Activated CD4-positive, alpha-beta T cell treated with anti-CD3 and anti-CD28 coated beads, Interleukin-2, Interleukin-6, amounts not matched to agents 100 ng/mL and 50 ng/mL, durations not matched to agents 16 hours and 8 hours (primary cell): Measurements from ENCODE around the gene TRIM31.

Experiments used
- DNase-seq: peaks from one replicate; pipeline ENCODE4 v3.0.0-alpha.2; 2020

Gene TRIM31

GRCh38 chr6:30111266-30111856 lies 1.5 kb downstream of the TRIM31 start:
- DNase-seq: no peak

- DNase-seq: no peak
Measured at GRCh38 chr6:30104661-30105060, 8.2 kb downstream of the TRIM31 start.

DNA sequence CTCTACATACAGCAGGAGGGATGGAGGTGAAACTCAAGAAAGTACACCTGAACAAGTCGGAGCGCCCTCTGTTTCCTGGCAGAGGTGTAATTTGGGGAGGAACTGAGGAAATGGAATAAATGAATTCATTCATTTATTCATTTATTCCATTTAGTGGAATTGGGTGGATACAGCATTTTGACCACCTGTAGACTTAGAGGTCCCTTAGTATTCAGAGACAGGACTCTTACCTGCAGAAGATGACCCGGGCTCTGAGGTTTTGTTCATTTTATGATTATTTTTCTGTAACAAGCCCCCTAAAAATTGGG lies 9.1 kb downstream of the TRIM31 start:
- DNase-seq: no peak

GRCh38 chr6:30102970-30103871 lies 9.7 kb downstream of the TRIM31 start:
- peak; percentile 88 for DNase-seq

DNA sequence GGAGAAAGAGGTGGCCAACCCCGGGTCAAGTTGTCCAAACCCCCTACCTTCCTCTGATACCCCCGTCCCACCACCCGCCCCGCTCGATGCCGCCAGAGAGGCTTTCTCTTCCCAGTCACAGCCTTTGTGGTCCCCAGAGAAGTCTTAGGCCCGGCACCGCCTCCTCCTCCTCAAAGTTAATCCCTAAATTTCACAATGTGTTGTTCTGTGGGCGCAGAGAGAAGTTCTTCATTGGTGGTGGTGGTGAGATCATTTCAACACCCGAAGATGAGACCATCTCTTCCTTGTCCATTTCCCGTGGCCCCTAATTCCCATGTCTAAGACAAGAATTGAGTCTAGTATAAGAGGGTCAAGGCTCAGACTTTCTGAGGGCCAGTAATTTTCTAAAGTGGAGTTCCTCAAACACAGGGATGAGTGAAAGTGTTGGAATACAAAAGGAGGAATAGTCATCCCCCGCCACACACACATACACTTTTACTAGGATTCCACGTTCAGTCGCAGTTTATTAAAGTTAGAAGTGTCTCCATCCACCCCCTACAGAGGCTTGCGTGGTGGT lies 10.4 kb downstream of the TRIM31 start:
- DNase-seq: no peak

GRCh38 chr6:30101444-30102413 lies 11.2 kb downstream of the TRIM31 start:
- DNase-seq: peak; percentile 74

GRCh38 chr6:30100585-30101443 lies 12.1 kb downstream of the TRIM31 start:
- DNase-seq: no peak

GRCh38 chr6:30100154-30100553 lies 12.7 kb downstream of the TRIM31 start:
- DNase-seq: no peak

DNA sequence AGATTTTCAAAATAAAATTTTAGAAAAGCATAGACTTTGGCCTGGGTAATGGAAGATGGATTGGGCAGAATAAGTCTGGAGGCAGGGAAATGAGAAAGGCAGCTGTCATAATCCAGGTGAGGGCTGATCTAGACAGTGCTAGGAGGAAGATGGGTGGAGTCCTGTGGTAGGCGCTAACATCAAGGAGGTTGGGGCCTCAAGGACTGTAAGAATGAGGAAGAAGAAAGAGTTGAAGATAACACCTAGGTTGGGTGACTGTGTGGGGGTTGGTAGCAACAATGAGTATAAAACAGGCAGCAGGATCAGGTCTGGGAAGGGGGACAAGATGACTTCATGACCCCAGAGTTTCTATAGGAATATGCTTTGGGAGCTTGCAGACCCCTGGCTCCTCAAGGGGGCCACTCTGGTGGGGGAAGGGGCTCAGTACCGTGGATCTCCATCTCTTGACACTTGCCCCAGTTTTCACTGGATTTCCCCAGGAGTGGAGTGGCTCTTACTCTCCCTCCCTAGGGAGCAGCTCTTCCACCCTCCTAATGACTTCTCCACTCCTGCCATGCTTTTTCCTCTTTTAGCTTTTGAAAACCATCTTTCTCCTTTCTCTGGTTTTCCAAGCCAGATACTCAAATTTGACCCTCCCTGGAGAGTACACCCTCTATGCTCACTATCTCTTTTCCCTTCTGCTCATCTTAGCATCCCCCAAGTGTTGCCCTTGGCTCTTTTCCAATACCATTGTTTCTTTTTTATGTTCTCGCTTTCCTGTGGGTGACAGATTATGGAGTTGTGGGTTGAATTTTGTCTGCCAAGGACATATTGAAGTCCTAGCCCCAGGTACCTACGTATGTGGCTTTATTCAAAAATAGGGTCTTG lies 14.8 kb downstream of the TRIM31 start:
- DNase-seq: no peak

- DNase-seq: no peak
Measured at GRCh38 chr6:30096829-30097228, 16.1 kb downstream of the TRIM31 start.

DNA sequence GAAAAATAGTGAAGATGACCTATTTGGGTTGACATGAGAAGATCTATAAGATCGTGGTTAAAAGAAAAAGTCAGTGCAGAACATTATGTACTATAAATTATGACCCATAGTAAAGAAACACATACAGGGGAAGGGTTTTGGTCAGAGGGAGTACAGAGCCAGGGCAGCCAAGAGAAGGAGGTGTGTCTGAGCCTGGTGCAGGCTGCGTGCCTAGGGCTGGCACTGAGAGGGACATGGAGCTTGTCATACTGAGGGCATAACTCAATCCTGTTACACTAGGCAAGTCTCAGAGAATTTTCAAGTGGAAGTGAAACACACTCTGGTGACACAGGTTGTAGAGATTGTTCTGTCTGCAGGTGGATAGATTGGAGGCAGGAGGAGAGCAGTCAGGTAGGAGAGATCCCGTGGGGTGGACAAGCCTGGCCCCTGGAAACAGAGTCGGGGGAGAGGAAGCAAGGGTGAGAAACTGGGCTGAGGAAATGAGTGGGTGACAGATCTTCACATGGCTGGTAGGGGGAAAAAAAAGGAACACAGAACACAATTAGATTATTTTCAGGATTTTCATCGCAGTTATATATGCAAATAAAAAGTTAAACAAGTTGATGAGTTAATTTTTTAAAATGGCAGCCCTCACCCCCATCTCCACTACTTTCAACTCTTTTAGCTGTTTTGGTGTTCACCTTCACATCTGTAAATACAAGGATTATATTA lies 18.8 kb downstream of the TRIM31 start:
- no peak for DNase-seq

DNA sequence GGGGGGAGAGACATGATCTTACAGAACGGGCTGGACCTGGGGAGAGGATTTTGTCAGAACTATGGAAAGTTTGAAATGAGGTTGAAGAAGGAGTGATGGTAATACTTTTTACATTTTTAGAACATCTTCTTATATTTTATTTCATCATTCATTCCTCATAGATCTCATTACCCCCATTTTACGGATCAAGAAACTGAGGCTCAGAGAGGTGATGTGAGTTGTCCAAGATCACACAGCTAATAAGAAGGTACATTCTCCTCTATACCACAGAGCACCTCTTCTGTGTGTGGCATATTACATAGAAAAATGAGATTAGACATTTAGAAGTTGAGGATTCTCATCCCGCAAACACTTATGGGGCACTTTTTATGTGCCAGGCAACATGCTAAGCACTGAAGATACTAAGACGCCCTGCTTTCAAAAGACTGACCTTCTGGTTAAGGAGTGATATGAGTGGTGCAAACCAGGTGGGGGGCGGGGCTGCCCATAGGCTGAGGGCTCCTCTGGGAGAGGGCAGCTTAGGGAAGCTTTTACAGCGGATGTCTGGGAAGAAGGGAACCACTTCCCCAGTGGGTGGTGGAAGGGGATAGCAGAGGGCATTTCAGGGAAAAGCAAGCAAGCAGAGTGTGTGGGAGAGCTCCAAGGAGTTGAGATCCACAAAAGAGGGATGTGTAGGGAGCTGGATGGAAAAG lies 19.9 kb downstream of the TRIM31 start:
- DNase-seq: no peak

DNA sequence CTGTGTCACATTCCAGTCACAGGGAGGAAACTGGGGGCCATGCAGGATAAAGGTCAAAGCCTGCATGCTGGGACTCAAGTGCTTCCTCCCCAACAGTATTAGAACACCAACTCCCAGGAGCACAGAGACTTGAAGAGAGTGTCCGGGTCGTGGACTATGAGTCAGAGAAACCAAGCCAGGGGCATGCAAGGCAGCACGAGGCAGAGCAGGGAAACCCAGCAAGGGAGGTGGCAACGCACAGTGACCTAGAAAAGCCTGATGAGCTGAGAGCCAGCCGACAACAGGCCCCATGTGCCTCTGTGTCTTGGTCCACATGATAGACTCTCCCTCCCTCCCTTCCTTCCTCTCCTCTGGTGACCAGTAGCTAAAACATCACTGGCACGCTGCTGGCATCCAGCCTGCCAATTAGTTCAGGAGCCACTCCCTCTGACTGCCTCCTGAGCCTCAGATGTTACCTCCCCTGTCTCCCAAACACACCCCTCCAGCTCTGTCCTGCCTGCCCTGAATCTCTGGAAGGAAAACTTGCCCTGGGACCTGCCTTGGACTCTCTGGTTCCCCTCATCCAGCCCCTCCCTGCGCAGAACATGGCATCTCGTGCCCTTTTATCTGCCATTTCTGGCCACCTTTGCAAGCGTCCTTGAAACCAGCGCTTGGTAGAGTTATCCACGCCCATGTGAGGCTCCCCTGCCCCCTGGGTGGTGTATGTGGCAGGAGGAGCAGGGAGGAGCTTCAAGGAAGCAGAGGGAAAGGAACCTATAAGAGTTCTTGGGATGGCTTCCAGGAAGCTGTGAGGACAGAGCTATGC lies 21.1 kb downstream of the TRIM31 start:
- no peak for DNase-seq

GRCh38 chr6:30087876-30088275 lies 25.0 kb downstream of the TRIM31 start:
- DNase-seq: no peak

DNA sequence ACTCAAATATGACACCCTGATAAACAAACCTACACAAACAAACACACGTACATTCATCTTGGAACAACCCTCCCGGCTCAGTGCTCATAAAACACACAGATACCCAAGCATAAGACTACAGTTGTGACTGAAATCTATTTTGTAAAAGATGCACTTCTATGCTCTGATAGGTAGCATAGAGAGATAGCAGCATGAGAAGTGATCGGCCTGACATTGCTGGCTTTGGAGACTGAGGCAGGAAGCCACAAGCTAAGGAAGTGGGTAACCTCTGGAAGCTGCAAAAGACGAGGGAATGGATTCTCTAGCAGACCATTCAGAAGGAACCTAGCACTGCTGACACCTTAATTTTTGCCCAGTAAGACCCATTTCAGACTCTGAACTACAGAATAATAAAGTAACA lies 35.7 kb downstream of the TRIM31 start:
- DNase-seq: no peak

GRCh38 chr6:30075790-30076732 lies 36.8 kb downstream of the TRIM31 start:
- DNase-seq: no peak

- no peak for DNase-seq
Measured at GRCh38 chr6:30075094-30075789, 37.6 kb downstream of the TRIM31 start, which contains the start of gene RNF39. Gene RNF39, minus strand, starts transcription at chr6:30075769. Its CDS starts 184 bp downstream, at chr6:30075585.
